Measurements from ENCODE around the gene NMNAT3. TPM values are rescaled to one million over a fixed set of nuclear protein-coding genes. Genes with fewer than 3 reads are reported as not detected.

NMNAT3 gene
- total RNA-seq, 1 experiment from 2014 or later = 4.6 TPM

GRCh38 chr3:139587797-139588196 is 90.0 kb downstream of the NMNAT3 start:
- H3K9me3 Mint-ChIP-seq = 0 out of 2 replicates have a peak, but pooled peaks cover 9% of the 10 kb centered on the region
- H3K27ac Mint-ChIP-seq = no peak overlapping the region
- no peak for ATAC-seq
- no peaks in the 10 kb centered on the region for H3K27me3 Mint-ChIP-seq (ENCODE audit: low read depth)
- ChIA-PET POLR2A (no interaction called here), CTCF (interaction anchor here (0.8 to 1.6 kb wide), 8 partner anchors 10 to 348 kb away, joined by 3 to 5 read pairs (median 4); partner anchors contain the start of gene CLSTN2)
- H3K4me3 Mint-ChIP-seq = no peak overlapping the region
- H3K4me1 Mint-ChIP-seq = peaks cover 10% of the 10 kb centered on the region
- no peaks in the 10 kb centered on the region for H3K36me3 Mint-ChIP-seq
- no peak for DNase-seq (ENCODE audit: low spot score)
- TF ChIP-seq ETV6 (CRISPR knock-in tag; IDR thresholded peaks at IDR 0.05) = no peak
- TF ChIP-seq TP53 (CRISPR knock-in tag; IDR thresholded peaks at IDR 0.05) = no peak
- TF ChIP-seq ZNF281 (CRISPR knock-in tag; IDR thresholded peaks at IDR 0.05) = no peak
- TF ChIP-seq USF2 (CRISPR knock-in tag; IDR thresholded peaks at IDR 0.05) = no peak
- no peak for TF ChIP-seq STAT6 (CRISPR knock-in tag; conservative IDR thresholded peaks at IDR 0.05; ENCODE audit: low read depth)
- no peak for TF ChIP-seq ZNF232 (CRISPR knock-in tag; IDR thresholded peaks at IDR 0.05)
- TF ChIP-seq CREM (CRISPR knock-in tag; IDR thresholded peaks at IDR 0.05) = no peak
- TF ChIP-seq CTCF (IDR thresholded peaks at IDR 0.05) = no peak
- TF ChIP-seq CBFB (CRISPR knock-in tag; IDR thresholded peaks at IDR 0.05; ENCODE audit: low read depth) = no peak

GRCh38 chr3:139586420-139587017 is 91.3 kb downstream of the NMNAT3 start:
- DNase-seq (ENCODE audit: low spot score) (no peak), ATAC-seq (no peak)
- ChIA-PET POLR2A (no interaction called here), CTCF (interaction anchor here (0.6 to 1.6 kb wide), 2 partner anchors 66 to 350 kb away, joined by 4 read pairs; no protein-coding TSS in a partner anchor)
- H3K4me3 Mint-ChIP-seq = no peak overlapping the region
- peaks cover 7% of the 10 kb centered on the region for H3K4me1 Mint-ChIP-seq
- TF ChIP-seq NR1H2 (CRISPR knock-in tag; IDR thresholded peaks at IDR 0.05) = no peak
- TF ChIP-seq ZNF512 (CRISPR knock-in tag; IDR thresholded peaks at IDR 0.05; ENCODE audit: borderline replicate concordance) = no peak
- no peak for TF ChIP-seq SMAD3 (CRISPR knock-in tag; IDR thresholded peaks at IDR 0.05; ENCODE audit: borderline replicate concordance)
- TF ChIP-seq SMAD4 (CRISPR knock-in tag; IDR thresholded peaks at IDR 0.05) = no peak
- TF ChIP-seq ELF4 (CRISPR knock-in tag; IDR thresholded peaks at IDR 0.05; ENCODE audit: low read depth) = no peak
- TF ChIP-seq IRF1 (CRISPR knock-in tag; IDR thresholded peaks at IDR 0.05) = no peak
- no peak for TF ChIP-seq ATF3 (CRISPR knock-in tag; conservative IDR thresholded peaks at IDR 0.05)
- no peak for TF ChIP-seq CREB1 (CRISPR knock-in tag; IDR thresholded peaks at IDR 0.05)
- TF ChIP-seq ATF2 (CRISPR knock-in tag; IDR thresholded peaks at IDR 0.05; ENCODE audit: borderline replicate concordance, low read depth) = no peak
- H3K27me3 Mint-ChIP-seq (ENCODE audit: low read depth) = no peaks in the 10 kb centered on the region
- H3K27ac Mint-ChIP-seq = no peak overlapping the region
- H3K36me3 Mint-ChIP-seq = no peaks in the 10 kb centered on the region
- H3K9me3 Mint-ChIP-seq = 0 out of 2 replicates have a peak, but pooled peaks cover 4% of the 10 kb centered on the region

Data from WTC11 (cell line).